RWPE1 (cell line): ENCODE data around the gene OMG.
A peak's percentile ranks its signal among the peaks of the same experiment; 100 is the strongest.
"Not testable (repeated sequence)": the region's sequence is repeated elsewhere in the genome, so short reads cannot be mapped to it uniquely, and the experiment has no call there.

Experiments used
- CTCF ChIA-PET: fragments of 350-600 bp; sonication (Branson Sonifier 250); formaldehyde crosslinking; extraction: SDS; loops from one replicate; lab custom pipeline; 2021; lab: Yijun Ruan, JAX
- POLR2A ChIA-PET: fragments of 400-600 bp; formaldehyde crosslinking; extraction: SDS; loops from one replicate; lab custom pipeline; 2020; ENCODE audit warnings: antibody characterized with exemption; ENCODE audit not compliant: low non-redundant PET; lab: Yijun Ruan, JAX
- DNase-seq: peaks from one replicate; pipeline ENCODE4 v3.0.0; 2012; ENCODE audit warnings: low spot score
- H3K27ac ChIP-seq: fragments of 450-650 bp; 2 replicates; pipeline ENCODE4 v1.5.1; 2017
- CTCF ChIP-seq: fragments of 450-650 bp; conservative IDR thresholded peaks from 2 replicates; pipeline ENCODE4 v1.5.1; 2017; ENCODE audit warnings: low read depth, mild to moderate bottlenecking

OMG gene

GRCh38 chr17:31272236-31272635 lies 24.8 kb downstream of the OMG start:
- CTCF ChIA-PET, result no interaction called here
- POLR2A ChIA-PET, result no interaction called here
- TF ChIP-seq CTCF, result no peak
- DNase-seq, result no peak
- no peak overlapping the region for H3K27ac ChIP-seq

GRCh38 chr17:31269578-31269983 lies 27.5 kb downstream of the OMG start:
- CTCF ChIA-PET, result interaction anchor here (0.6 to 1.4 kb wide), 2 partner anchors 15 to 24 kb away, joined by 4 read pairs; no protein-coding TSS in a partner anchor
- no peak for TF ChIP-seq CTCF
- H3K27ac ChIP-seq, result peak overlapping the region; percentile 69; the same call in 1 of the 2 replicates
- POLR2A ChIA-PET, result no interaction called here
- DNase-seq, result peak; percentile 82

GRCh38 chr17:31269036-31269577 lies 27.9 kb downstream of the OMG start:
- TF ChIP-seq CTCF, result no peak
- peak overlapping the region; percentile 81 for H3K27ac ChIP-seq
- CTCF ChIA-PET, result interaction anchor here (0.6 to 1.4 kb wide), 2 partner anchors 15 to 25 kb away, joined by 4 read pairs; no protein-coding TSS in a partner anchor
- no peak for DNase-seq
- POLR2A ChIA-PET, result no interaction called here

- POLR2A ChIA-PET, result no interaction called here
- no peak for DNase-seq
- H3K27ac ChIP-seq, result no peak overlapping the region
- TF ChIP-seq CTCF, result no peak
- CTCF ChIA-PET, result interaction anchor here (1.0 kb wide), 1 partner anchor 90 kb away, joined by 3 read pairs; no protein-coding TSS in a partner anchor
Observed at GRCh38 chr17:31266042-31266441, 31.0 kb downstream of the OMG start.

GRCh38 chr17:31262923-31263322 lies 34.1 kb downstream of the OMG start:
- CTCF ChIA-PET, DNase-seq, POLR2A ChIA-PET, H3K27ac ChIP-seq: not testable (repeated sequence)

GRCh38 chr17:31261601-31262000 lies 35.4 kb downstream of the OMG start:
- DNase-seq, result no peak
- CTCF ChIA-PET, result interaction anchor here (0.6 kb wide), 1 partner anchor 18 kb away, joined by 3 read pairs; no protein-coding TSS in a partner anchor
- POLR2A ChIA-PET, result no interaction called here
- no peak overlapping the region for H3K27ac ChIP-seq
- no peak for TF ChIP-seq CTCF

- H3K27ac ChIP-seq, result no peak overlapping the region
- ChIA-PET POLR2A (no interaction called here), CTCF (interaction anchor here (0.6 kb wide), 1 partner anchor 79 kb away, joined by 4 read pairs; no protein-coding TSS in a partner anchor)
- no peak for DNase-seq
- TF ChIP-seq CTCF, result no peak
Observed at GRCh38 chr17:31260151-31260550, 36.9 kb downstream of the OMG start.
